T-cell (primary cell): ENCODE data around the gene PRKAG1. TPM values are rescaled to one million over a fixed set of nuclear protein-coding genes. Genes with fewer than 3 reads are reported as not detected.

Source experiments
- ATAC-seq, 4 experiments: fragments of 200-7000 bp in 3 of 4; fragments of 150-1000 bp in 1 of 4; cut with Tn5 transposase; replicated peaks in 1 of 4; 1 replicate in 3 of 4; 2 replicates in 1 of 4; pipeline ENCODE4 v1.10.0; 2021; ENCODE audit warnings: moderate library complexity in 3 of 4, mild to moderate bottlenecking in 2 of 4, moderate number of reproducible peaks in 1 of 4
- CTCF ChIA-PET, 2 donors: fragments of 300-600 bp; sonication (Branson Sonifier 250); formaldehyde crosslinking; loops; one replicate each; lab custom pipeline; 2022; ENCODE audit warnings: antibody characterized with exemption in 2 of 2; lab: Charles Lee
- POLR2A ChIA-PET, 2 donors: fragments of 300-600 bp; sonication (Branson Sonifier 250); formaldehyde crosslinking; loops; one replicate each; lab custom pipeline; 2022; ENCODE audit warnings: antibody characterized with exemption in 2 of 2; lab: Charles Lee
- DNase-seq, 35 experiments: peaks; one replicate each; pipeline versions ENCODE4 v3.0.0 to v3.0.0-alpha.2; 2013 to 2023
- H3K27ac ChIP-seq: one replicate; pipeline ENCODE4 v1.5.1; 2013; ENCODE audit warnings: low read length
- H3K27me3 ChIP-seq, 2 experiments: replicated peaks in 1 of 2; 1 replicate in 1 of 2; 2 replicates in 1 of 2; pipeline versions ENCODE4 v1.6.1 to v1.7.0; 2013; ENCODE audit warnings: low read length in 1 of 2, mixed read lengths in 1 of 2; ENCODE audit not compliant: control insufficient read depth in 2 of 2, insufficient read depth in 2 of 2; ENCODE audit errors: extremely low read depth in 1 of 2
- H3K36me3 ChIP-seq, 2 donors: 1 replicate in 1 of 2; 2 replicates in 1 of 2; pipeline versions ENCODE4 v1.6.1 to v1.7.0; 2013; ENCODE audit warnings: low read length in 1 of 2; ENCODE audit not compliant: control insufficient read depth in 2 of 2, insufficient read depth in 1 of 2; ENCODE audit errors: extremely low read depth in 1 of 2
- H3K4me1 ChIP-seq, 2 experiments: 1 replicate in 1 of 2; 2 replicates in 1 of 2; pipeline versions ENCODE4 v1.6.1 to v1.7.0; 2013; ENCODE audit warnings: low read length in 2 of 2, mixed read lengths in 1 of 2; ENCODE audit not compliant: insufficient read depth in 2 of 2, control insufficient read depth in 1 of 2; ENCODE audit errors: extremely low read depth in 1 of 2
- H3K4me3 ChIP-seq, 2 donors: 1 replicate in 1 of 2; 2 replicates in 1 of 2; pipeline versions ENCODE4 v1.5.1 to v1.7.0; 2013; ENCODE audit warnings: mild to moderate bottlenecking in 2 of 2, low read length in 1 of 2, moderate library complexity in 1 of 2; ENCODE audit not compliant: control insufficient read depth in 1 of 2; ENCODE audit errors: extremely low read depth in 1 of 2
- H3K9me3 ChIP-seq: 2 replicates; pipeline ENCODE4 v1.7.0; 2013
- H3K27ac Mint-ChIP-seq, 2 donors: one replicate each; pipeline ENCODE4 v1.8.0; 2020 to 2021; ENCODE audit warnings: mild to moderate bottlenecking in 2 of 2, mixed read lengths in 2 of 2
- H3K27me3 Mint-ChIP-seq, 2 donors: one replicate each; pipeline ENCODE4 v1.8.0; 2021 to 2022; ENCODE audit warnings: mixed read lengths in 2 of 2
- H3K36me3 Mint-ChIP-seq: one replicate; pipeline ENCODE4 v1.8.0; 2021; ENCODE audit warnings: mixed read lengths
- H3K4me1 Mint-ChIP-seq, 3 donors: one replicate each; pipeline ENCODE4 v1.8.0; 2020 to 2022; ENCODE audit warnings: mixed read lengths in 3 of 3, mild to moderate bottlenecking in 1 of 3
- H3K4me3 Mint-ChIP-seq, 3 donors: one replicate each; pipeline ENCODE4 v1.8.0; 2020 to 2022; ENCODE audit warnings: mild to moderate bottlenecking in 3 of 3, mixed read lengths in 3 of 3, moderate library complexity in 3 of 3
- H3K9me3 Mint-ChIP-seq, 3 donors: one replicate each; pipeline ENCODE4 v1.8.0; 2020 to 2022; ENCODE audit warnings: mixed read lengths in 3 of 3
- WGBS: methylation state at CpG from one replicate; pipeline ENCODE4 v1.1.5; 2013; ENCODE audit warnings: missing lambda C conversion rate; ENCODE audit not compliant: insufficient coverage; 5-methylcytosine and 5-hydroxymethylcytosine counted together
- total RNA-seq, 35 experiments: library from RNA in 6 of 35; stranded (reverse) in 6 of 35; fragments of 120-200 nt in 1 of 35; gene quantifications; one replicate each; pipeline versions ENCODE4 v1.2.1 to v1.2.4 and lab custom pipeline; 2013 to 2026

The PRKAG1 gene
- total RNA-seq, 5 donors from 2014 or later (not counting 1 experiment from before 2014, with no cell fraction given), result 42.5 to 54.6 (median 48.3) TPM

- Mint-ChIP-seq H3K4me3 (no peak overlapping the region), H3K27me3 (peaks cover 37 to 53% of the 10 kb centered on the region in 2 donors), H3K36me3 (peaks cover 45% of the 10 kb centered on the region), H3K4me1 (peaks cover 33 to 40% (median 39%) of the 10 kb centered on the region in 3 donors), H3K27ac (no peak overlapping the region), H3K9me3 (no peaks in the 10 kb centered on the region)
- POLR2A ChIA-PET, result interaction anchor here in 1 of 2 donors (0.6 kb wide), 1 partner anchor 121 kb away, joined by 5 read pairs; no protein-coding TSS in a partner anchor
- H3K27ac ChIP-seq, result no peak overlapping the region
- DNase-seq (no peak), ATAC-seq (no peak)
- H3K36me3 ChIP-seq, result peaks cover 9 to 40% of the 10 kb centered on the region in 2 donors
- H3K9me3 ChIP-seq, result no peaks in the 10 kb centered on the region
- WGBS, result no CpG with 5 or more reads among the region's 2 CpGs
- H3K4me1 ChIP-seq, result peaks cover 3 to 41% of the 10 kb centered on the region in 2 experiments
- H3K4me3 ChIP-seq, result no peak overlapping the region
- CTCF ChIA-PET, result interaction anchor here (0.7 to 1.7 kb wide), 5 partner anchors 12 to 141 kb away, joined by 3 to 9 read pairs (median 4); partner anchors contain the start of genes ARF3 (in 1 of the 2) and WNT1 (in 1 of the 2)
- H3K27me3 ChIP-seq, result peaks cover 2 to 78% of the 10 kb centered on the region in 2 experiments
Measured at GRCh38 chr12:49000346-49000745, 18.2 kb downstream of the PRKAG1 start.

GRCh38 chr12:48999371-49000131 lies 19.0 kb downstream of the PRKAG1 start, which contains the start of gene DDN:
TSS of gene DDN (minus strand) at chr12:48999375. CDS start at chr12:48999287, 88 bp downstream.
- H3K9me3 ChIP-seq, result no peaks in the 10 kb centered on the region
- peaks cover 42 to 58% of the 10 kb centered on the region in 2 donors for H3K27me3 Mint-ChIP-seq
- no peak within 1 kb of the TSS for H3K27ac Mint-ChIP-seq
- peaks cover 3 to 32% of the 10 kb centered on the region in 2 donors for H3K36me3 ChIP-seq
- DNase-seq (peak in 22 of 35 experiments; percentile 31 to 70 (median 48)), ATAC-seq (peak; percentile 44 to 51 (median 45))
- no peak within 1 kb of the TSS for H3K27ac ChIP-seq
- peak within 1 kb of the TSS; percentile 52 to 77 (median 59) for H3K4me3 Mint-ChIP-seq
- ChIA-PET CTCF (interaction anchor here (0.9 to 1.7 kb wide), 3 partner anchors 11 to 42 kb away, joined by 3 to 9 read pairs (median 6); partner anchors contain the start of genes ARF3 (in 1 of the 2) and WNT1 (in 1 of the 2)), POLR2A (interaction anchor here (0.5 to 0.7 kb wide), 4 partner anchors 12 to 304 kb away, joined by 3 to 5 read pairs (median 4); no protein-coding TSS in a partner anchor)
- WGBS, result 6% methylated on average over 16 of the region's 30 CpGs
- H3K9me3 Mint-ChIP-seq, result no peaks in the 10 kb centered on the region
- H3K4me3 ChIP-seq, result peak within 1 kb of the TSS; percentile 24 to 46
- peaks cover 37% of the 10 kb centered on the region for H3K36me3 Mint-ChIP-seq
- H3K4me1 Mint-ChIP-seq, result peaks cover 37 to 45% (median 44%) of the 10 kb centered on the region in 3 donors
- H3K4me1 ChIP-seq, result peaks cover 3 to 44% of the 10 kb centered on the region in 2 experiments
- peaks cover 4 to 86% of the 10 kb centered on the region in 2 experiments for H3K27me3 ChIP-seq

GRCh38 chr12:48998497-48999353 lies 19.9 kb downstream of the PRKAG1 start:
- WGBS, result 5% methylated on average over 28 of the region's 48 CpGs
- H3K4me1 Mint-ChIP-seq, result peaks cover 37 to 45% (median 44%) of the 10 kb centered on the region in 3 donors
- no peak overlapping the region for H3K27ac ChIP-seq
- no peaks in the 10 kb centered on the region for H3K9me3 Mint-ChIP-seq
- ChIA-PET CTCF (interaction anchor here (1.7 to 2.8 kb wide), 4 partner anchors 10 to 14 kb away, joined by 6 to 18 read pairs (median 8); no protein-coding TSS in a partner anchor), POLR2A (interaction anchor here (0.6 to 0.7 kb wide), 2 partner anchors 13 to 303 kb away, joined by 3 read pairs; no protein-coding TSS in a partner anchor)
- H3K27me3 ChIP-seq, result peaks cover 5 to 88% of the 10 kb centered on the region in 2 experiments
- H3K27ac Mint-ChIP-seq, result no peak overlapping the region
- H3K4me1 ChIP-seq, result peaks cover 3 to 44% of the 10 kb centered on the region in 2 experiments
- H3K9me3 ChIP-seq, result no peaks in the 10 kb centered on the region
- peak overlapping the region; percentile 24 to 41 for H3K4me3 ChIP-seq
- H3K36me3 ChIP-seq, result peaks cover 3 to 24% of the 10 kb centered on the region in 2 donors
- peaks cover 46 to 66% of the 10 kb centered on the region in 2 donors for H3K27me3 Mint-ChIP-seq
- DNase-seq, result peak in 3 of 35 experiments; percentile 9 to 53 (median 12)
- peaks cover 30% of the 10 kb centered on the region for H3K36me3 Mint-ChIP-seq
- peak overlapping the region; percentile 52 to 77 (median 59) for H3K4me3 Mint-ChIP-seq
- peak in 3 of 4 experiments; percentile 13 to 30 (median 15) for ATAC-seq

- peak overlapping the region in 1 of 2 donors; percentile 52 for H3K27ac Mint-ChIP-seq
- H3K4me1 Mint-ChIP-seq, result peaks cover 37 to 45% (median 44%) of the 10 kb centered on the region in 3 donors
- H3K27me3 Mint-ChIP-seq, result peaks cover 48 to 69% of the 10 kb centered on the region in 2 donors
- 4% methylated on average over 57 of the region's 57 CpGs for WGBS
- H3K27me3 ChIP-seq, result peaks cover 7 to 88% of the 10 kb centered on the region in 2 experiments
- ATAC-seq, result peak in 3 of 4 experiments; percentile 10 to 32 (median 24)
- H3K4me3 Mint-ChIP-seq, result peak overlapping the region; percentile 59 to 77 (median 64)
- peaks cover 3 to 44% of the 10 kb centered on the region in 2 experiments for H3K4me1 ChIP-seq
- no peak overlapping the region for H3K27ac ChIP-seq
- ChIA-PET POLR2A (interaction anchor here in 1 of 2 donors (1.1 kb wide), 1 partner anchor 22 kb away, joined by 3 read pairs; no protein-coding TSS in a partner anchor), CTCF (interaction anchor here (0.5 to 2.8 kb wide), 16 partner anchors 10 to 138 kb away, joined by 3 to 22 read pairs (median 5); partner anchors contain the start of genes WNT1 (in 2 of the 2), PRKAG1 (in 1 of the 2) and TUBA1B (in 1 of the 2))
- peaks cover 23% of the 10 kb centered on the region for H3K36me3 Mint-ChIP-seq
- DNase-seq, result peak in 3 of 35 experiments; percentile 22 to 49 (median 30)
- H3K9me3 Mint-ChIP-seq, result no peaks in the 10 kb centered on the region
- H3K4me3 ChIP-seq, result peak overlapping the region; percentile 35 to 41
- H3K36me3 ChIP-seq, result peaks cover 3 to 16% of the 10 kb centered on the region in 2 donors
- no peaks in the 10 kb centered on the region for H3K9me3 ChIP-seq
Measured at GRCh38 chr12:48997719-48998496, 20.7 kb downstream of the PRKAG1 start.
